ENCODE results near the gene ZFYVE28. TPM values are rescaled to one million over a fixed set of nuclear protein-coding genes. Genes with fewer than 3 reads are reported as not detected.
A peak's percentile ranks its signal among the peaks of the same experiment; 100 is the strongest.
"Not testable (repeated sequence)": the region's sequence is repeated elsewhere in the genome, so short reads cannot be mapped to it uniquely, and the experiment has no call there.

ZFYVE28 gene
- total RNA-seq, 2 experiments from 2014 or later, result 19.7 to 20.0 TPM

DNA sequence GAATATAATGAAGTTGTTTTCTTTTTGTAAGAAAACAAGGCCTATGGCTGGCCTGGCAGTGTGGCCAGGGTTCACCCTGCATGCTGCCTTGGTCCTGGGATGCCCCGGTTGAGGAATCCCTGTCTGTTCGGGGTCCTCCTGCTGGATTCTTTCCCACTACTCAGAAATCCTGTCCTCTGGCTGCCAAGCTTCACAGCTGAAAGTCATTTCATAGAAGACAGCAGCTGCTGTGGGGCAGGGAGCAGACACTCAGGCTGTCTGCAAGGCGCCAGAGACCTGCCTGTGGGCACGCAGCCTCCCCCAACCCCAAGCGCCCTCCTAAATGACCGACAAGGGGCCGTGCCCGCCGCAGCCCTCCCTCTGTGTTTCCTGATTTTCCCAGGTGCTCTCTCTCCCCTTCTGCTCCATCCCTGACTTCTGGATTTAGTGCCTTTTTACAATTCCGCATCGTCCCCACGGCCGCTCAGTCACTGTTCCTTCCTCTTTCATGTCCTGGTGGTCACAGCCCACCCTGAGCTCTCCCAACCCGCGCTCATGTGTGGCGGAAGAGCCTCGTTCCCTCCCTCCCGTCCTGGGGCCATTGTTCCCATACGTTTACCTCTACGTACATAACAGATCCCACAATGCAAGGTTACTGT, 27.5 kb downstream of the ZFYVE28 start:
- POLR2A ChIA-PET, result no interaction called here
- H3K27me3 Mint-ChIP-seq, result no peaks in the 10 kb centered on the region
- no peak overlapping the region for H3K4me3 Mint-ChIP-seq
- no peak for DNase-seq
- intact Hi-C loops (cut with micrococcal nuclease), result no loop called here
- no peaks in the 10 kb centered on the region for H3K36me3 Mint-ChIP-seq
- H3K9me3 Mint-ChIP-seq, result no peaks in the 10 kb centered on the region
- no peak overlapping the region for H3K27ac Mint-ChIP-seq
- peaks cover 25% of the 10 kb centered on the region for H3K4me1 Mint-ChIP-seq (ENCODE audit: low read depth)
- CTCF ChIA-PET, result no interaction called here

- intact Hi-C loops (cut with micrococcal nuclease), result no loop called here
- CTCF ChIA-PET, result no interaction called here
- no peak overlapping the region for H3K4me3 Mint-ChIP-seq
- H3K4me1 Mint-ChIP-seq (ENCODE audit: low read depth), result peaks cover 27% of the 10 kb centered on the region
- no peak for DNase-seq
- POLR2A ChIA-PET, result no interaction called here
- H3K27ac Mint-ChIP-seq, result no peak overlapping the region
- H3K36me3 Mint-ChIP-seq, result no peaks in the 10 kb centered on the region
- no peaks in the 10 kb centered on the region for H3K9me3 Mint-ChIP-seq
- H3K27me3 Mint-ChIP-seq, result no peaks in the 10 kb centered on the region
Measured at GRCh38 chr4:2390146-2390545, 28.3 kb downstream of the ZFYVE28 start.

- H3K4me3 Mint-ChIP-seq, result no peak overlapping the region
- H3K9me3 Mint-ChIP-seq, result no peaks in the 10 kb centered on the region
- H3K27me3 Mint-ChIP-seq, result no peaks in the 10 kb centered on the region
- no peaks in the 10 kb centered on the region for H3K36me3 Mint-ChIP-seq
- no peak for DNase-seq
- peaks cover 23% of the 10 kb centered on the region for H3K4me1 Mint-ChIP-seq (ENCODE audit: low read depth)
- intact Hi-C loops (cut with micrococcal nuclease), result no loop called here
- ChIA-PET POLR2A (no interaction called here), CTCF (no interaction called here)
- H3K27ac Mint-ChIP-seq, result no peak overlapping the region
Measured at GRCh38 chr4:2389691-2390090, 28.8 kb downstream of the ZFYVE28 start.

DNA sequence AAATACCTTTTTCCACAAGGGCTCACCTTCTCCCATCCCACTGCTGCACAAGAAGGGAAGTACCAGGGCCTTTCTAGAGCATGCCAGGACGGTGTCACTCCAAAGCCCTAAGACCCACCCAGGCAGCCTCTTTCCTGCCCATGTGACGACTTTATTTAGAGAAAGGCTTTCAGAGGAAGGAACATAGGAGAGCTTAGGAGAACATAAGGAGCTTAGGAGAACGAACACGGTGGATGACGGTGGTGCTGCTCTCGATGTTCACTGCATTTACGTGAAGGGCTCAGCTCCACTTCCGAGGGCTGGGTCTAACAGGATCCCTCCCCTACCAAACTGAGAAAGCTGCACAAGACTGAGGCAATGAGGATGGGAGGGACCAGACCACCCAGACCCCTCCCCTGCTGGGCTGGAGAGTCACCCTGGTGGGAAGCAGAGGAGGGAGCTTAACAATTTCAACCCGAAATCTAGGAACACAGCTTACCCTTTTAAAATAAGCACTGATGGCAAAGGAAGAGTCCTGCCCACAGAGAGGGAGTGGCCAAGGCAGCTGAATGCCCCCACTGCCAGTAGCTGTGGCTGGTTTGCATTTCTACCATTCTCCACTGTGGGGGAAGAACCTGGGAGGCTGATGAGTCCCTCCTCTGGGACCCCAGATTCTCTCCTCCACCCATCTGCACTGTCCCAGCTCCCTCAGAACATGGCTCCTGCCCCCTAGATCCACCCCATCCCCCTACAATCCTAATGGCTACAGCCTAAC, 29.8 kb downstream of the ZFYVE28 start:
- no peaks in the 10 kb centered on the region for H3K27me3 Mint-ChIP-seq
- CTCF ChIA-PET, result interaction anchor here (1.1 kb wide), 1 partner anchor 23 kb away, joined by 3 read pairs; no protein-coding TSS in a partner anchor
- DNase-seq, result no peak
- POLR2A ChIA-PET, result interaction anchor here (0.6 kb wide), 1 partner anchor 14 kb away, joined by 3 read pairs; no protein-coding TSS in a partner anchor
- no peaks in the 10 kb centered on the region for H3K36me3 Mint-ChIP-seq
- no peak overlapping the region for H3K4me3 Mint-ChIP-seq
- H3K4me1 Mint-ChIP-seq (ENCODE audit: low read depth), result peaks cover 15% of the 10 kb centered on the region
- no peaks in the 10 kb centered on the region for H3K9me3 Mint-ChIP-seq
- no peak overlapping the region for H3K27ac Mint-ChIP-seq
- intact Hi-C loops (cut with micrococcal nuclease), result no loop called here

DNA sequence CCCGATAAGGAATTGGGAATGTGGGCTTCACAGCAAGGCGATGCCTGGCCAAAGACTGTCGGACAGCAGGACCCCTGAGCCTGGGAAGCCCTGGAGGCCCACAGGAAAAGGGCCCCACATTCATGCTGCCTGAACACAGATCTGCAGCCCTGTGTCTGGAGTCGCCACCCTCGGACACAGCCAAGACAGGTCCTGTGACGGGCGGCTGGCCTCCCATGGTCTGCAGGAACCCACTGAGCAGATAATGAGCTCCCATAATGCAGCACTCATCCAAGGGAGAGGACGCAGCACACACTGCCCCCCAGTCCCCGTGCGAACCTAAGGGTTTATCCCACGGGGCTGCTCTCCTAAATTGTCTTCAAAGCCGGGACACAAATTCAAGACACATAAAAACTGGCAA, 30.6 kb downstream of the ZFYVE28 start:
- Mint-ChIP-seq H3K4me3 (no peak overlapping the region), H3K27ac (no peak overlapping the region), H3K4me1 (ENCODE audit: low read depth) (peaks cover 18% of the 10 kb centered on the region), H3K27me3 (no peaks in the 10 kb centered on the region), H3K36me3 (no peaks in the 10 kb centered on the region), H3K9me3 (no peaks in the 10 kb centered on the region)
- POLR2A ChIA-PET, result no interaction called here
- CTCF ChIA-PET, result no interaction called here
- intact Hi-C loops (cut with micrococcal nuclease), result no loop called here
- no peak for DNase-seq

DNA sequence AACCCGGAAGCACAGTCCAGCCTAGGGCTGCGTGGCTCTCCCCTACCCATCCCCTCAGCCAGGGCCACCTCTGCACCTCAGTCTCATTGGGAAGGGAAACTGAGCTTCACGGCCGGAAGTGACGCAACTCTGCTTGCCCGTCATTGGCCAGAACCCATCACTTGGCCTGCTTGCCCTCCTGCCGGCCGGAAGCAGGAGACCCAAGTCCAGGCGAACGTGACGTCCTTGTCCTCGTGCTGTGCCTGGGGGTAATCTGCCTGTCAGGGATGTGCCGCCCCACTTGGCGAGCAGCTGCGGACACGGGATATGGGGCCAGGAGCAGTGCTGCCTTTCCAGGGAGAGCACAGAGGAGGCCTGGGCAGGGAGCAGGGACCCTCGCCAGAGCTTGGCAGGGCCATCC, 31.2 kb downstream of the ZFYVE28 start:
- Mint-ChIP-seq H3K4me1 (ENCODE audit: low read depth) (peaks cover 21% of the 10 kb centered on the region), H3K36me3 (no peaks in the 10 kb centered on the region), H3K27me3 (no peaks in the 10 kb centered on the region), H3K9me3 (no peaks in the 10 kb centered on the region), H3K27ac (no peak overlapping the region), H3K4me3 (no peak overlapping the region)
- DNase-seq, result no peak
- CTCF ChIA-PET, result no interaction called here
- POLR2A ChIA-PET, result interaction anchor here (1.3 kb wide), 1 partner anchor 29 kb away, joined by 3 read pairs; no protein-coding TSS in a partner anchor
- intact Hi-C loops (cut with micrococcal nuclease), result no loop called here

DNA sequence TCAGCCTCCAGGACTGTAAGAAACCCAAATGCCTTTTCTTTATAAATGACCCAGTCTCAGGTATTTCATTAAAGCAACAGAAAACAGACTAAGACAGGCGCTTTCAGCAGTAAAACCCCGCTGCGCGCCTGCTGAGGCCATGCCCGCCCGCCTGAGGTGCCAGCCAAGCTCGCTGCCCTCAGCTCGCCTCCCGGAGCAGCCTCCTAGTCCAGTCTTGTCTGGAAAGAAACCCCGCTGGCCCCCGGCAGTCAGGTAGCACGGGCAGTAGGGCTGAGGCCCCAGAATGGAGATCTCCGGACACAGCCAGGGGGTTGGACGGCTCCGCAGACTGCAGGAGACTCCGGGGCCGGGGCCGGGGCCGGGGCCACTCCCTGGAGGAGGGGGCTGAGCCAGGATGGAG, 31.7 kb downstream of the ZFYVE28 start:
- no peaks in the 10 kb centered on the region for H3K27me3 Mint-ChIP-seq
- H3K9me3 Mint-ChIP-seq, result no peaks in the 10 kb centered on the region
- DNase-seq, result no peak
- POLR2A ChIA-PET, result interaction anchor here (1.3 kb wide), 1 partner anchor 29 kb away, joined by 3 read pairs; no protein-coding TSS in a partner anchor
- H3K4me1 Mint-ChIP-seq (ENCODE audit: low read depth), result peaks cover 21% of the 10 kb centered on the region
- intact Hi-C loops (cut with micrococcal nuclease), result no loop called here
- H3K4me3 Mint-ChIP-seq, result no peak overlapping the region
- no peak overlapping the region for H3K27ac Mint-ChIP-seq
- no peaks in the 10 kb centered on the region for H3K36me3 Mint-ChIP-seq
- CTCF ChIA-PET, result no interaction called here

GRCh38 chr4:2385516-2385915, 32.9 kb downstream of the ZFYVE28 start:
- intact Hi-C loops (cut with micrococcal nuclease), result no loop called here

DNA sequence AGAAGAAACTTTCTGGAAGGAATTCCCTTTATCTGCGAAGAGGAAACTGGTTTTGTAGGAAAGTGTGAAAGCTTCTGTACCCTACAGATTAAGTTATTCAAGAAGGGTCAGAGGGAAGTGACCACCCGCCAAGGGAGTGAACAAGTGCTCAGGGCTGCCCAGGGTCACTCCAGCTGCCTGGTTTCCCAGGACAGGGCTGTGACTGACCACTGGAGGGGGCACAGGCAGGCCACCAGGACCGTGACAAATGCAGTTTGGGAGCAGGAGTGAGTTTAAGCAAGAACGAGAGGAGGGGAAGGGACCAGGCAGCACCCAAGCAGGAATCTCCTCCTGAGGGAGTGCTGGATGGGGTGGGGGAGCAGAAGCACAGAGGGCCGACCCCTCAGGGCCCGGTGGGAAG, 34.2 kb downstream of the ZFYVE28 start:
- intact Hi-C loops (cut with micrococcal nuclease), result no loop called here

More at GRCh38 chr4:2385516-2385915, 32.9 kb downstream of the ZFYVE28 start:
- CTCF ChIA-PET, result no interaction called here
- DNase-seq, result no peak
- Mint-ChIP-seq H3K4me1 (ENCODE audit: low read depth) (peaks cover 19% of the 10 kb centered on the region), H3K9me3 (no peaks in the 10 kb centered on the region), H3K27me3 (no peaks in the 10 kb centered on the region), H3K27ac (no peak overlapping the region), H3K36me3 (no peaks in the 10 kb centered on the region), H3K4me3 (no peak overlapping the region)
- POLR2A ChIA-PET, result no interaction called here

GRCh38 chr4:2383760-2384159, 34.7 kb downstream of the ZFYVE28 start:
- Mint-ChIP-seq H3K36me3 (no peaks in the 10 kb centered on the region), H3K9me3 (no peaks in the 10 kb centered on the region), H3K4me3 (no peak overlapping the region), H3K27me3 (no peaks in the 10 kb centered on the region), H3K27ac (no peak overlapping the region), H3K4me1 (ENCODE audit: low read depth) (peaks cover 16% of the 10 kb centered on the region)
- DNase-seq, result no peak
- intact Hi-C loops (cut with micrococcal nuclease), result no loop called here
- POLR2A ChIA-PET, result no interaction called here
- CTCF ChIA-PET, result no interaction called here

More for the DNA sequence above, 34.2 kb downstream of the ZFYVE28 start:
- H3K4me3 Mint-ChIP-seq, result no peak overlapping the region
- POLR2A ChIA-PET, result no interaction called here
- H3K27ac Mint-ChIP-seq, result no peak overlapping the region
- H3K4me1 Mint-ChIP-seq (ENCODE audit: low read depth), result peaks cover 19% of the 10 kb centered on the region
- H3K36me3 Mint-ChIP-seq, result no peaks in the 10 kb centered on the region
- no peaks in the 10 kb centered on the region for H3K9me3 Mint-ChIP-seq
- H3K27me3 Mint-ChIP-seq, result no peaks in the 10 kb centered on the region
- no peak for DNase-seq
- CTCF ChIA-PET, result no interaction called here

DNA sequence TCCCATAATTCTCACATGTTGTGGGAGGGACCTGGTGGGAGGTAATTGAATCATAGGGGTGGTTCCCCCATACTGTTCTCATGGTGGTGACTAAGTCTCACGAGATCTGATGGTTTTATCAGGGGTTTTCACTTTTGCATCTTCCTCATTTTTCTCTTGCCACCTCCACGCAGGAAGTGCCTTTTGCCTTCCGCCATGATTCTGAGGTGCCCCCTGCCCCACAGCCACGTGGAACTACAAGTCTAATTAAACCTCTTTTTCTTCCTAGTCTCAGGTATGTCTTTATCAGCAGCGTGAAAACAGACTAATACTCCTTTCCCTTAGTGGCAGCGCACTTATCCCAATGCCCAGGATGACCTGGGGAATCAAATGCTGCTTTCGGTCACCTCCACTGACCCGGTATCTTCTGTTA, 35.2 kb downstream of the ZFYVE28 start:
- POLR2A ChIA-PET; H3K36me3 Mint-ChIP-seq; CTCF ChIA-PET; H3K9me3 Mint-ChIP-seq; H3K27me3 Mint-ChIP-seq; H3K4me3 Mint-ChIP-seq; H3K27ac Mint-ChIP-seq; intact Hi-C loops (cut with micrococcal nuclease): not testable (repeated sequence)
- H3K4me1 Mint-ChIP-seq (ENCODE audit: low read depth), result peaks cover 19% of the 10 kb centered on the region
- peak; percentile 19 for DNase-seq

DNA sequence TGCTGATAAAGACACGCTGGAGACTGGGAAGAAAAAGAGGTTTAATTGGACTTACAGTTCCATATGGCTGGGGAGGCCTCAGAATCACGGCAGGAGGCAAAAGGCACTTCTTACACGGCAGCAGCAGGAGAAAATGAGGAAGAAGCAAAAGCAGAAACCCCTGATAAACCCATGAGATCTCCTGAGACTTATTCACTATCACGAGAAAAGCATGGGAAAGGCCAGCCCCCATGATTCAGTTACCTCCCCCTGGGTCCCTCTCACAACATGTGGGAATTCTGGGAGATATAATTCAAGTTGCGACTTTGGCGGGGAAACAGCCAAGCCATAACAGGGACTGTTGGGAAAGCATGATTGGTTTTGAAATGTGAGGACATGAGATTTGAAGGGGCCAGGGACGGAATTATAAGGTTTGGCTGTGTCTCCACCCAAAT, 35.7 kb downstream of the ZFYVE28 start:
- H3K9me3 Mint-ChIP-seq; intact Hi-C loops (cut with micrococcal nuclease); H3K4me3 Mint-ChIP-seq; H3K36me3 Mint-ChIP-seq; H3K27ac Mint-ChIP-seq; H3K27me3 Mint-ChIP-seq; POLR2A ChIA-PET; CTCF ChIA-PET; DNase-seq: not testable (repeated sequence)
- peaks cover 19% of the 10 kb centered on the region for H3K4me1 Mint-ChIP-seq (ENCODE audit: low read depth)

DNA sequence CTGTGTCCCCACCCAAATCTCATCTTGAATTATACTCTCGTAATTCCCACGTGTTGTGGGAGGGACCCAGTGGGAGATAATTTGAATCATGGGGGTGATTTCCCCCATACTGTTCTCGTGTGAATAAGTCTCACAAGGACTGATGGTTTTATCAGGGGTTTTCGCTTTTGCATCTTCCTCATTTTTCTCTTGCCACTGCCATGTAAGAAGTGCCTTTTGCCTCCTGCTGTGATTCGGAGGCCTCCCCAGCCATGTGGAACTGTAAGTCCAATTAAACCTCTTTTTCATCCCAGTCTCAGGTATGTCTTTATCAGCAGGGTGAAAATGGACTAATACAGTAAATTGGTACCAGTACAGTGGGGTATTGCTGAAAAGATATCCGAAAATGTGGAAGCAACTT, 37.9 kb downstream of the ZFYVE28 start:
- POLR2A ChIA-PET; intact Hi-C loops (cut with micrococcal nuclease); DNase-seq; H3K27me3 Mint-ChIP-seq; H3K36me3 Mint-ChIP-seq; H3K9me3 Mint-ChIP-seq; CTCF ChIA-PET; H3K4me3 Mint-ChIP-seq; H3K27ac Mint-ChIP-seq: not testable (repeated sequence)
- peaks cover 18% of the 10 kb centered on the region for H3K4me1 Mint-ChIP-seq (ENCODE audit: low read depth)
